Esophagus squamous epithelium (tissue), 4 donors: Measurements from ENCODE around the gene PI4K2A.

Experiments
- CTCF ChIP-seq, 6 experiments: fragments of 450-650 bp in 4 of 6; fragments of 200-600 bp in 2 of 6; sonication (generic) in 2 of 6; IDR thresholded peaks; one replicate each; pipeline ENCODE4 v1.5.1; 2016 to 2019; ENCODE audit warnings: antibody characterized with exemption in 6 of 6, mild to moderate bottlenecking in 4 of 6, moderate library complexity in 4 of 6
- POLR2A ChIP-seq, 4 donors: fragments of 450-650 bp; IDR thresholded peaks; one replicate each; pipeline ENCODE4 v1.6.1; 2017; ENCODE audit warnings: antibody characterized with exemption in 4 of 4, mild to moderate bottlenecking in 4 of 4, moderate library complexity in 3 of 4

- no peak for TF ChIP-seq CTCF (IDR thresholded peaks at IDR 0.05)
- no peak for TF ChIP-seq POLR2A (IDR thresholded peaks at IDR 0.05)
These were observed 26.5 kb downstream of the PI4K2A start for GRCh38 chr10:97666992-97667391.
